Muscle layer of duodenum (tissue), 2 donors: ENCODE results near the gene GABRE.
"Not testable (repeated sequence)": the region's sequence is repeated elsewhere in the genome, so short reads cannot be mapped to it uniquely, and the experiment has no call there.

Experiments
- H3K27ac ChIP-seq: one replicate; pipeline ENCODE4 v1.7.0; 2013; ENCODE audit warnings: mild to moderate bottlenecking, low read length
- H3K27me3 ChIP-seq: one replicate; pipeline ENCODE4 v1.7.0; 2013; ENCODE audit warnings: low read depth, mild to moderate bottlenecking, control low read depth, low read length
- H3K36me3 ChIP-seq, 2 donors: one replicate each; pipeline ENCODE4 v1.7.0; 2013; ENCODE audit warnings: low read length in 2 of 2, control low read depth in 1 of 2, mild to moderate bottlenecking in 1 of 2; ENCODE audit not compliant: insufficient read depth in 2 of 2, control insufficient read depth in 1 of 2
- H3K4me1 ChIP-seq, 2 donors: one replicate each; pipeline ENCODE4 v1.7.0; 2013; ENCODE audit warnings: low read length in 2 of 2, mild to moderate bottlenecking in 2 of 2, control low read depth in 1 of 2, moderate library complexity in 1 of 2; ENCODE audit not compliant: insufficient read depth in 2 of 2, control insufficient read depth in 1 of 2
- H3K4me3 ChIP-seq, 2 donors: one replicate each; pipeline ENCODE4 v1.7.0; 2013; ENCODE audit warnings: low read length in 2 of 2, low read depth in 1 of 2, mild to moderate bottlenecking in 1 of 2
- H3K9me3 ChIP-seq, 2 donors: one replicate each; pipeline ENCODE4 v1.7.0; 2013; ENCODE audit warnings: low read length in 2 of 2, control low read depth in 1 of 2, mild to moderate bottlenecking in 1 of 2; ENCODE audit not compliant: control insufficient read depth in 1 of 2
- donor health status: healthy.

Gene GABRE

DNA sequence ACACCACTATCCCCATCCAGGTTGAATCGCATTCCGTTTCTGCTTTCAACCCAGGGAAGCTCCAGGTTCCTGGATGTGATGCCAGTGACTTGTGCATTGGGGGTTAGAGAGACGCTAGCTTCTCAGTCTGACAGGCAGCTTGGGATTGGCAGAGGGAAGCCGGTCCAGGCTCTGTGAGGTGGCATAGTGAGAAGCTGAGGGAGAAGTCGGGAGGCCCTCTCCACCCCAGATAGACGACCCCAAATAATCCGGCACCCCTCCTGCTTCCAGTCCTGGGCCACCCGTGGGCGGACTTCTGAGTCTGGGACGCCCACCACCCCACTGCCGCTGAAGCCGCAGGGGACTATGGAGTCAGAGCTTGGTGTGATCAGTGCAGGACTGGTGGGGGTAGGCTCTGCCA lies 54.4 kb downstream of the GABRE start:
- Histone ChIP-seq H3K4me3 (no peak overlapping the region), H3K36me3 (no peaks in the 10 kb centered on the region), H3K27me3 (no peaks in the 10 kb centered on the region), H3K27ac (no peak overlapping the region), H3K9me3 (no peaks in the 10 kb centered on the region), H3K4me1 (no peaks in the 10 kb centered on the region)

DNA sequence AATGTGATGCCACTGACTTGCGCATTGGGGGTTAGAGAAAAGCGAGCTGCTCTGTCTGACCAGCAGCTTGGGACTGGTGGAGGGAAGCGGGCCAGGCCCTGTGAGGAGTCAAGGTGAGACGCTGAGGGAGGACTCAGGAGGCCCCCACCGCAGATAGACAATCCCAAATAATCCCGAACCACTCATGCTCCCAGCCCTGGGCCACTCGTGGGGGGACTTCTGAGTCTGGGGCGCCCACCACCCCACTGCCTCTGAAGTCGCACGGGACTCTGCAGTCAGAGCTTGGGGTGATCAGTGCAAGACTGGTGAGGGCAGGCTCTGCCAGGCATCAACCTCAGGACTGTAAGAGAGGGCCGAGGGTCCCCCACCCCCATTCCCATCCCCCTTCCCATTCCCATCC lies 54.9 kb downstream of the GABRE start:
- H3K36me3 ChIP-seq: no peaks in the 10 kb centered on the region
- no peaks in the 10 kb centered on the region for H3K9me3 ChIP-seq
- H3K27ac ChIP-seq: no peak overlapping the region
- no peak overlapping the region for H3K4me3 ChIP-seq
- no peaks in the 10 kb centered on the region for H3K27me3 ChIP-seq
- H3K4me1 ChIP-seq: no peaks in the 10 kb centered on the region

DNA sequence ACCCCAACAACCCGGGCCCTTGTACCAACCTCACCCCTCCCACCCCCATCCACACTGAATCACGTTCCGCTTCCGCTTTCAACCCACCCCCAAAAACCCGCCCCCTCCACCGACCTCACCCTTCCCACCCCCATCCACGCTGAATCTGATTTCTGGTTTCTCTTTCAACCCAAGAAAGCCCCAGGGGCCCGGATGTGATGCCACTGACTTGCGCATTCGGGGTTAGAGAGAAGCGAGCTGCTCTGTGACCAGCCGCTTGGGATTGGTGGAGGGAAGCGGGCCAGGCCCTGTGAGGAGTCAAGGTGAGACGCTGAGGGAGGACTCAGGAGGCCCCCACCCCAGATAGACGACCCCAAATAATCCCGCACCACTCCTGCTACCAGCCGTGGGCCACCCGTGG lies 55.7 kb downstream of the GABRE start:
- H3K4me3 ChIP-seq, H3K9me3 ChIP-seq, H3K36me3 ChIP-seq, H3K27me3 ChIP-seq, H3K4me1 ChIP-seq, H3K27ac ChIP-seq: not testable (repeated sequence)

GRCh38 chrX:151912780-151913179 lies 61.7 kb downstream of the GABRE start, which contains the start of gene MAGEA4:
Gene MAGEA4 (plus strand): TSS chrX:151912889. CDS start chrX:151923665, 10,776 bp downstream.
- Histone ChIP-seq H3K4me3 (no peak within 1 kb of the TSS), H3K27ac (no peak within 1 kb of the TSS), H3K4me1 (no peaks in the 10 kb centered on the region), H3K9me3 (no peaks in the 10 kb centered on the region), H3K27me3 (no peaks in the 10 kb centered on the region), H3K36me3 (no peaks in the 10 kb centered on the region)

GRCh38 chrX:151912221-151912620 lies 62.3 kb downstream of the GABRE start:
- Histone ChIP-seq H3K27ac (no peak overlapping the region), H3K27me3 (no peaks in the 10 kb centered on the region), H3K9me3 (no peaks in the 10 kb centered on the region)

GRCh38 chrX:151904989-151905388 lies 69.5 kb downstream of the GABRE start:
- Histone ChIP-seq H3K36me3 (no peaks in the 10 kb centered on the region), H3K27ac (no peak overlapping the region), H3K27me3 (no peaks in the 10 kb centered on the region), H3K4me3 (no peak overlapping the region), H3K9me3 (no peaks in the 10 kb centered on the region), H3K4me1 (no peaks in the 10 kb centered on the region)

More at GRCh38 chrX:151912221-151912620, 62.3 kb downstream of the GABRE start:
- Histone ChIP-seq H3K4me1 (no peaks in the 10 kb centered on the region), H3K4me3 (no peak overlapping the region), H3K36me3 (no peaks in the 10 kb centered on the region)
